ENCODE measurements around the gene CYP2U1. TPM values are rescaled to one million over a fixed set of nuclear protein-coding genes. Genes with fewer than 3 reads are reported as not detected.

Gene CYP2U1
- total and polyA plus RNA-seq, 2 donors (not counting 3 experiments of a cell fraction or from before 2014, with no cell fraction given): 2.9 to 5.8 TPM

- intact Hi-C loops (cut with micrococcal nuclease) (loop anchor here (10.0 kb wide), 1 partner anchor 766 kb away; no protein-coding TSS in a partner anchor), dilution Hi-C loops (cut with MboI; ENCODE audit: extremely low pct_ligation_motif_present, low sequenced_read_pairs) (no loop called here)
- Histone ChIP-seq H3K4me3 (replicated peaks in 1 of 3; ENCODE audit: insufficient read depth in 1 of 3, low read depth in 1 of 3, low read length in 3 of 3) (no peak overlapping the region), H3K79me2 (ENCODE audit: control insufficient read depth, insufficient read depth, low read length) (no peaks in the 10 kb centered on the region), H3K9me3 (replicated peaks; ENCODE audit: control insufficient read depth, insufficient read depth, low read length) (peaks cover 3% of the 10 kb centered on the region), H3K27me3 (ENCODE audit: control insufficient read depth in 2 of 2, insufficient read depth in 2 of 2, low read length in 2 of 2) (no peaks in the 10 kb centered on the region), H3K4me2 (ENCODE audit: insufficient read depth, low read length) (no peak overlapping the region), H3K9ac (replicated peaks; ENCODE audit: extremely low read depth, insufficient read depth, low read length) (no peak overlapping the region), H3K9me1 (replicated peaks; ENCODE audit: control insufficient read depth, extremely low read depth, insufficient read depth, low read length) (no peaks in the 10 kb centered on the region), H4K20me1 (replicated peaks; ENCODE audit: control insufficient read depth, extremely low read depth, insufficient read depth, low read length) (no peaks in the 10 kb centered on the region), H3K27ac (ENCODE audit: insufficient read depth, low read depth, low read length) (no peak overlapping the region), H3K36me3 (ENCODE audit: control insufficient read depth in 2 of 2, extremely low read depth in 1 of 2, insufficient read depth in 2 of 2, low read length in 2 of 2) (no peaks in the 10 kb centered on the region), H2AFZ (ENCODE audit: low read depth, low read length) (no peak overlapping the region), H3K4me1 (ENCODE audit: control insufficient read depth, extremely low read depth, insufficient read depth, low read length) (peaks cover 17% of the 10 kb centered on the region)
- FAIRE-seq (no peak), DNase-seq (ENCODE audit: low read depth, low spot score) (no peak)
- TF ChIP-seq JUN (IDR thresholded peaks at IDR 0.05; ENCODE audit: borderline replicate concordance, insufficient read depth, insufficient read length, low read depth): no peak
- no TSS peak for BruUV-seq (replicated peaks)
- CTCF ChIA-PET: no interaction called here
- POLR2A ChIA-PET: no interaction called here
Measured at GRCh38 chr4:107890779-107891178, 40.6 kb upstream of the CYP2U1 start.

- Histone ChIP-seq H3K4me1 (ENCODE audit: control insufficient read depth, extremely low read depth, insufficient read depth, low read length) (peaks cover 17% of the 10 kb centered on the region), H3K4me3 (replicated peaks in 1 of 3; ENCODE audit: insufficient read depth in 1 of 3, low read depth in 1 of 3, low read length in 3 of 3) (no peak overlapping the region), H3K27me3 (ENCODE audit: control insufficient read depth in 2 of 2, insufficient read depth in 2 of 2, low read length in 2 of 2) (no peaks in the 10 kb centered on the region), H3K36me3 (ENCODE audit: control insufficient read depth in 2 of 2, extremely low read depth in 1 of 2, insufficient read depth in 2 of 2, low read length in 2 of 2) (no peaks in the 10 kb centered on the region), H3K9me3 (replicated peaks; ENCODE audit: control insufficient read depth, insufficient read depth, low read length) (peaks cover 3% of the 10 kb centered on the region), H2AFZ (ENCODE audit: low read depth, low read length) (no peak overlapping the region), H3K9me1 (replicated peaks; ENCODE audit: control insufficient read depth, extremely low read depth, insufficient read depth, low read length) (no peaks in the 10 kb centered on the region), H3K9ac (replicated peaks; ENCODE audit: extremely low read depth, insufficient read depth, low read length) (no peak overlapping the region), H3K27ac (ENCODE audit: insufficient read depth, low read depth, low read length) (no peak overlapping the region), H3K79me2 (ENCODE audit: control insufficient read depth, insufficient read depth, low read length) (no peaks in the 10 kb centered on the region), H4K20me1 (replicated peaks; ENCODE audit: control insufficient read depth, extremely low read depth, insufficient read depth, low read length) (no peaks in the 10 kb centered on the region), H3K4me2 (ENCODE audit: insufficient read depth, low read length) (no peak overlapping the region)
- CTCF ChIA-PET: no interaction called here
- no TSS peak for BruUV-seq (replicated peaks)
- TF ChIP-seq CTCF (IDR thresholded peaks at IDR 0.05; ENCODE audit: extremely low read depth in 1 of 2, insufficient read depth in 1 of 2, low read depth in 1 of 2, low read length in 2 of 2): no peak
- no peak for TF ChIP-seq MYC (IDR thresholded peaks at IDR 0.05; ENCODE audit: low read depth, low read length)
- TF ChIP-seq FOS (IDR thresholded peaks at IDR 0.05; ENCODE audit: borderline replicate concordance, insufficient read depth, low read length): no peak
- no peak for TF ChIP-seq MAX (IDR thresholded peaks at IDR 0.05; ENCODE audit: insufficient read depth, insufficient read length)
- no peak for TF ChIP-seq POLR2AphosphoS5 (IDR thresholded peaks at IDR 0.05; ENCODE audit: insufficient read depth, low read depth, low read length)
- TF ChIP-seq POLR2A (IDR thresholded peaks at IDR 0.05; ENCODE audit: low read depth, low read length): no peak
- TF ChIP-seq JUN (IDR thresholded peaks at IDR 0.05; ENCODE audit: borderline replicate concordance, insufficient read depth, insufficient read length, low read depth): no peak
- no peak for TF ChIP-seq EZH2 (IDR thresholded peaks at IDR 0.05; ENCODE audit: borderline replicate concordance, low read depth, low read length, severe bottlenecking)
- no peak for TF ChIP-seq GATA2 (IDR thresholded peaks at IDR 0.05; ENCODE audit: insufficient read depth, insufficient read length, low read depth, low read length)
- DNase-seq (ENCODE audit: low read depth, low spot score) (no peak), FAIRE-seq (no peak)
- dilution Hi-C loops (cut with MboI; ENCODE audit: extremely low pct_ligation_motif_present, low sequenced_read_pairs): no loop called here
- POLR2A ChIA-PET: no interaction called here
- intact Hi-C loops (cut with micrococcal nuclease): loop anchor here (10.0 kb wide), 1 partner anchor 766 kb away; no protein-coding TSS in a partner anchor
Measured at GRCh38 chr4:107891299-107891698, 40.0 kb upstream of the CYP2U1 start.
